AG09319 (cell line): ENCODE results near the gene EEF2KMT.
"Not testable (repeated sequence)": the region's sequence is repeated elsewhere in the genome, so short reads cannot be mapped to it uniquely, and the experiment has no call there.

Experiments used
- DNase-seq: peaks from one replicate; pipeline ENCODE4 v3.0.0-alpha.2; 2010; ENCODE audit warnings: low read depth; ENCODE audit errors: extremely low read depth
- CTCF ChIP-seq: IDR thresholded peaks from 2 replicates; pipeline ENCODE4 v1.5.1; 2011; ENCODE audit warnings: low read depth, mild to moderate bottlenecking, inconsistent platforms, low read length, moderate library complexity

Gene EEF2KMT

GRCh38 chr16:5097470-5098220 lies at the start of gene EEF2KMT:
EEF2KMT (minus strand) TSS chr16:5097795; CDS start chr16:5097739, 56 bp downstream.
- DNase-seq: peak; percentile 100

- not testable (repeated sequence) for DNase-seq
Observed at GRCh38 chr16:5144621-5144956, 47.0 kb upstream of the EEF2KMT start.

DNA sequence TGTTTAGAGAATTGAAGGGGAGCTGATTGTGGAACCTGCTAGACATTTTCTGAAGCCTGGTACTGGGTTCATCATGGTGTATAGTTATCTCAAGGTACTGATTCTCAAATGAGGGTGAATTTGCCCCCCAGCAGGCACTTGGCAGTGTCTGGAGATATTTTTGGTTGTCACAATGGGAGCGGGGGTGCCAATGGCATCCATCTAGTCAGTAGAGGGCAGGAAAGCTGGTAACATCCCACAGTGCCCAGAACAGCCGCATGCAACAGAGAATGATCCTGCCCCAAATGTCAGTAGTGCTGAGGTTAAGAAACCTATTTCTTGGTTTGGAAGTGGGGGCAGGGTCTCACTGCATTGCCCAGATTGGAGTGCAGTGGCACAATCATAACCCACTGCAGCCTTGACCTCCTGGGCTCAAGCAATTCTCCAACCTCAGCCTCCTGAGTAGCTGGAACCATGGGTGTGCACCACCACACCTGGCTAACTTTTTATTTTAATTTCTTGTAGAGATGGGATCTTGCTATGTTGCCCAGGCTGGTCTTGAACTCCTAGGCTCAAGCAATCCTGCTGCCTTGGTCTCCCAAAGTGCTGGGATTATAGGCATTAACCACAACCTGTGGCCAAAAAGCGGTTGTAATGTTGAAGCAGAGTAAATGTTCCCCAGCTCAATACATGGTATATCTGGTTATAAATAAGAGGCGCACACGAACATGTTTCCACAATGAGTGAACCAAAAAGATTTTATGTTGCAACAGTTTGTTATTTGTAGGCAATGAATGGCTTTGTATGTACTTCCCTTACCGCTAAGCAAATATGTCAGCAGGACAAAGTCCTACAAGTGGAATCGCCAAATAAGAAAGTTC lies 46.4 kb upstream of the EEF2KMT start:
- TF ChIP-seq CTCF: no peak
- DNase-seq: no peak

DNA sequence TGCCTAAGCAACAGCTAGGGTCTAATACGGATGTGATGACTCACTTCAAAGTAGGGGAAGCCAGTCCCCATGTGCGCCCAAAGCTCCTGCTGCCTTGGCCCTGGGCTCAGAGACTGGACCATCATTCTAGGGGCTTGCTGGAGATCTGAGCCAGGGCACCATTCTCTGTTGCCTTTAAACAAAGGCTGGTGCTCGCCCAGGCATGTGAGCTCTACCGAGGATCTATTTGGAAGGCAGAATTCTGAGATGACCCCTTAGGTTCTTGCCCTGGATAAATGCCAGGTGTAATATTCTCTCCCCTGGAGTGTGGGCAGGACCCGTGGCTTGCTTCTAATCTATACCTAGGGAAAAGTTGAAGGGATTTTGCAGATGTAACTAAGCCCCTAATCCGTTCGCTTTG lies 42.6 kb upstream of the EEF2KMT start:
- not testable (repeated sequence) for DNase-seq

DNA sequence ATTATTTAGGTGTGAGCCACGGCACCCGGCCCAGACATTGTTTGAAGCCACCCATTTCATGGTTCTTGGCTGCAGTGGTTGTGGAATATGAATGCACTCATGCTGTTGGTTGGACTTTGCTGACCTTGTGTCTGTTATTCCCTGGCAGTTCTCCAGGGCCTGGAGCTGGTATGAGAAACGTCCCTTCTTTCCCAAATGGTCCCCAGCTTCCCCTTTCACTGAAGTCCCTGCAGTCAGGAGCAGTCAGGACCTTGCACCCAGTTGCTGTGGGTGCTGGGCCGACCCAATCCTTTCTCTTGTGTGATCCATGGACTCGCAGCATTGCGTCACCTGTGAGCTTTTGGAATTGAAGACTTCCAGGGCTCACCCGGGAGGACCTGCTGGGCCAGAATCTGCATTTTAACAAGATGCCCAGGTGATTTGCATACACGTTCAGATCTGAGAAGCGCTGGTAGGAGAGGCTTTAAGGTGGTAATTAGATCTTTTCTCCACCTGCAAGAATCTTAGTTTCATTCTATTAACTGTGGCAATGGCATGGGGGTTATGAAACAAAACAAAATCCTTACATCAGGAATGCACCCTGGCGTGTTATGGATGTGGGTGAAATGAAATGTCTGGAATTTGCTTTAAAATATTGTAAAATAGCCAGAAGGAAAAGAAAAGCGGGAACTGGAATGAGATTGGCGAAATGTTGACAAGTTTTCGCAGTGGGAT lies 37.3 kb upstream of the EEF2KMT start:
- not testable (repeated sequence) for DNase-seq

GRCh38 chr16:5132915-5133600 lies 35.5 kb upstream of the EEF2KMT start:
- DNase-seq: not testable (repeated sequence)

DNA sequence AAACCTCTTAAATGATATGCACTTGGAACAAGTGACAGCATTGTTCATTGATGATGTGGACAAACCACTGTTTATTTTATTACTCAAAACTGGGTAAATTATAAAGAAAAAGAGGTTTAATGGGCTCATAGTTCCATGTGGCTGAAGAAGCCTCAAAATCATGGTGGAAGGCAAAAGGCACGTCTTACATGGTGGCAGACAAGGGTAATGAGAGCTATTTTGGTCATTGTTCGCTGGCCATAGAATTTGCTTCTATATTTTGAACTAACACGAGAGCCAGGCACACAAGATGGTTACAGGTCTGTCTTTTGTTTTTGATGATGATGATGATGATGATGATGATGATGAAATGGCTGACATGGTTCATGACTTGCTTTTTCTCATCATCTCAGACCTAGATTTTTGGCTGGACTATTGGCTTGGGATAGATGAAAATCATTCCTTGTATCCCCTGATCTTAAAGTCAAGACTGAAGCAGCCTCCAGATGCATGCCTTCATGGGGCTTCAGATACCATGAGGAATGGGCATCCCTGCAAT lies 33.9 kb upstream of the EEF2KMT start:
- not testable (repeated sequence) for DNase-seq

DNA sequence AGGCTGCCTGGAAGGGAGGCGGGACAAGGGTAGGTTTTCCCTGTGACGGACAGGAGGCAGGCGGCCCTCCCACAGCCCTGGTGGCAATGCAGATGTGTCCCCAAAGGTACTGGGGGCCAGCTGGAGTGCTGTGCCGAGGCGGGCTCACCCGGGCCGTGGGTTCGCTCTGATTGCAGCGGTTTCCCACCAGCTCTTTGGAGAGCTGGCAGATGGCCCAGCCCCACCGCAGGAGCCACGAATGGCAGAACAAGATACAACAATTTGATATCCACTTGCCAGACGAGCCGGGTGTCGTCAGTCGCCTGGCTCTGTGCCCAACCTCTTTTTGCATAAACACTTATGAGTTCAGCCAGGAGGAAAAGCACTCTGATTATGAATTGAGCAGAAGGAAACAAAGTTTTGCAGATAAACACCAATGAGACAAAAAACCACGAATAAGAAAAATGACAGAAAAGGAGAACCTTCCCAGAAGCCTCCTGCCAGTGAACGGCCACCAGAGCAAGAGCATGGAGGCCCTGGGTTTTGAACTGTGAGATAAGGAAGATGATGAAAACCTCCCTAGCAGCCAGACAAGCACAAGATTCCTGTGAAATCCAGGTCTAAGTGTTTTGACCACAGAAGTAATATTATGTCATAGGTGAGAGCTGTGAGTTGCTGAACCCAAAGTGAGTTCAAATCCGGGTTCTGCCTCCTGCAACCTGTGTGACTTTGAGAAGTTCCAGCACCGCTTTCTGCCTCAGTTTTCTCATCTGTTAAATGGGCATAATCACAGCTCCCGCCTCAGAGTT lies 19.9 kb upstream of the EEF2KMT start:
- peak; percentile 5 for DNase-seq

- not testable (repeated sequence) for DNase-seq
Observed at GRCh38 chr16:5116780-5117295, 19.2 kb upstream of the EEF2KMT start.

DNA sequence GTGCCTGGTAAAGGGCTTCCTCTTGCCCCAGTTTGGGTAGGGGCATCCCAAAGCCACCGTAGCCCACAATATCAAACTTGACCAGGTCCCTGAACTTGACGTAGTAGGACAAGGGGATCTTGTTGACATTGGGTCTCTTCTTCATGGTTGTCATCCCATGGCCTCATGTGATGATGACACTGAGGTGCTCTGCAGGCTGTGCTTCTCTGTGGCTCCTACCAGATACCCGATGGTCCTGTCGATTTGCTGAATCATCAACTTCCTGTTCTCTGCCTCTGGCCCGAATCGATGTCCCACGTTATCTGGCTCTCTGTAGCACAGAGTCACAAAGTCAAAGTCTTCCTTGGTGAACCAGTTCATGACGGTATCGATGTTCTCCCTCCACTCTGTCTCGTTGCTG lies 13.3 kb upstream of the EEF2KMT start:
- not testable (repeated sequence) for DNase-seq

DNA sequence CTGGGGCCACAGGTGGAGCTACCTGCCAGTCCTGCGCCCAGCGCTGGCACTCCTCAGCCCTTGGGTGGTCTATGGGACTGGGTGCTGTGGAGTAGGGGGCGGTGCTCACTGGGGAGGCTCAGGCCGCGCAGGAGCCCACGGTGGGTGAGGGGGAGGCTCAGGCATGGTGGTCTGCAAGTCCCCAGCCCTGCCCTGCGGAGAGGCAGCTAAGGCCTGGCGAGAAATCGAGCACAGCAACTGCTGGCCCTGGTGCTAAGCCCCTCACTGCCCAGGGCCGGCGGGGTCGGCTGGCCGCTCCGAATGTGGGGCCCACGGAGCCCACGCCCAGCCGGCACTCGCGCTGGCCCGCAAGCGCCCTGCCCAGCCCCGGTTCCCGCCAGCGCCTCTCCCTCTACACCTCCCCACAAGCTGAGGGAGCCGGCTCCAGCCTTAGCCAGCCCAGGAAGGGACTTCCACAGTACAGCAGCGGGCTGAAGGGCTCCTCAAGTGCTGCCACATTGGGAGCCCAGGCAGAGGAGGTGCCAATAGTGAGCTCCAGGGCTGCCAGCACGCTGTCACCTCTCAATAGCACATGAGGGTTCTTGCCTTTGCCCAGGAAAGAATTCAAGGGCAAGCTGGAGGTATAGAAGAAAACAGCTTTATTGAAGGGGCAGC lies 11.0 kb upstream of the EEF2KMT start:
- DNase-seq: no peak
- no peak for TF ChIP-seq CTCF

DNA sequence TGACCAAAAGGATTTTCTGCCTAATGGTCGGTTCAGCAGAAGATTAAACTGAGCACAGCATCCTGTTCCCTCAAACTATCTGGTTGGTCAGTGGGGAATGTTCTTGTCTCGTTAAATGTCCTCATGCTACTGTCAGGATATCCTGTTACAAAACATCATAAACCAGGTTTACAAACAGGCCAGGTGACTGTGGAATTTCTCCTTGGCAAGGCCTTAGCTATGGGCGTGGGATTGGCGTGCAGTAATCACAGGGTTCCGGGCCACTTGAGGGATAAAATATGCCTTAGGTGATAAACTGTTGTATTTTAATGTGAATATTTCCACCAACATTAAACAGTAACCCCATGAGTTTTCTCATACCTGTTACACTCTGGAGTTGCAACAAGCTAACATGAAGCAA lies 7.4 kb upstream of the EEF2KMT start:
- not testable (repeated sequence) for DNase-seq

DNA sequence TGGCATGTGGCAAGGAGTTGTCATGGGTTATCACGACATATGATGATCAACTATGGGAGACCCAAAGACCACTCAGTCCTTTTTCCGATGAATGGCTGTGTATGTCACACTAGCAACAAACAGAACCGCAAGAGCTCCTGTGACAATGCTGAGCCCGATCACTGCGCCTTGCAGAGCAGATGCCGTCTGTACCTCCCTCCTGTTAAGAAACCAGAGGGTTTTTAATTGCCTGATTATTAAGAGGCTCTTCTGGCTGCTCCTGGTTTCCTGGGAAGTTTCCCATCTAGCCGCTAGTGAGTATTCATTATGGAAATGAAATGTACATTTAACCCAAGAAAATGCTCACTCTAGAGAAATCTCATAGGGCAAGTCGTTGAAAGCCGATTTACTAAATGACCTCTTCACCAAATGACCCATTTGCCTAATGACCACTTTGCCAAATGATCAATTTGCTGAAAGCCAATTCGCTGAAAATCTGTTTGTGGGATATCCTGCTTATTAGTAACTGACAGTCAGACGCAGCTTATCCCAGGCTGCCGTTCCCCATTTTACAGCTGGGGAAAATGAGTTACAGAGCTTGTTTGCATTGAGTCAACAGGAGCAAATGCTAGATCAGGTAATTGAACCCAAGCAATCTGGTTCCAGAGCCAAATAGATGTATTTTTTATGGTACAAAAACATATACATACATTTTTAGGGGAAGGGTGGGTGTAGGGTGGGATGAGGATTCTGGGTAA lies 5.9 kb upstream of the EEF2KMT start:
- DNase-seq: not testable (repeated sequence)

GRCh38 chr16:5099174-5099573 lies 1.6 kb upstream of the EEF2KMT start:
- DNase-seq: not testable (repeated sequence)
